GM19468 (cell line): ENCODE measurements around the gene CNTN6.

ENCODE experiments used
- ATAC-seq: cut with Tn5 transposase; IDR thresholded peaks from one replicate; pipeline ENCODE4 v1.9.1; 2021; ENCODE audit warnings: mild to moderate bottlenecking, moderate library complexity, moderate number of reproducible peaks; ENCODE audit not compliant: unreplicated experiment; ENCODE audit errors: extremely low read depth

Gene CNTN6

DNA sequence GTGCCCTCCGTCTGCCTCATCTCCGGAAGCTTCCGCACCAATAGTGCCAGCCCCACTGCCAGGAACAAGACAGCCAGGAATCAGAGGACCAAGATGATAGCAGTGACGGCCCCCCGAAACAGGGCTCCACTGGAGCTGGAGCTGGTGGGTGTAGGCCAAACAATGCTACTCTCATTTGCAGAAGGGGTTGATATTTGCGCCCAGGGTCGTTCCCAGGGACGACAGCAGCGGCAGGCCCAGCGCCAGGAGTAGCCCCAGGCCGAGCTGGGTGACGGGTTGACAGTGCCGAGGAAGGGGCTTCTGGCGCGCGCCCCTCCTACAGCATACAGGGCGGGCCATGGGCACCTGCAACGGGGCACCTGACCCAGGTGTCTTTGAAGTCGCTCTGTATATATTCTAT is 301.4 kb downstream of the CNTN6 start:
- ATAC-seq, result no peak

DNA sequence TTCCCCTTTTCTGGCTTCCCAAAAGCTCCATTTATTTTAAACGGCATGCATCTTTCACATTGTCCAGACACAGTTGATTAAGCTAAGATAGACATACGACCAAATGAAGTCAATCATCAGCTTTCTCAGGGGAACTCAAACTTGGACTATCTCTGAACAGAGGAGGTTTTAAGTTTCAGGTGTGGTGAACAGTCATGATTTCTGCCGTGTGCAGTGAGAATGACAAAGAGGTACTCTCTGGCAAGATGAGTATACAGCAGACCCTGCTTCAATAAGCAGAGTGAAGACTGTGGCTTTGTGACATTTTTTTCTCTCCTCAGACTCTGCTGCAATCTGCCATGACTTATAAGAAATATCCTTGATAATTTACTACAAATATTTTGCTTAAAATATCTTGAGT is 307.7 kb downstream of the CNTN6 start:
- no peak for ATAC-seq

DNA sequence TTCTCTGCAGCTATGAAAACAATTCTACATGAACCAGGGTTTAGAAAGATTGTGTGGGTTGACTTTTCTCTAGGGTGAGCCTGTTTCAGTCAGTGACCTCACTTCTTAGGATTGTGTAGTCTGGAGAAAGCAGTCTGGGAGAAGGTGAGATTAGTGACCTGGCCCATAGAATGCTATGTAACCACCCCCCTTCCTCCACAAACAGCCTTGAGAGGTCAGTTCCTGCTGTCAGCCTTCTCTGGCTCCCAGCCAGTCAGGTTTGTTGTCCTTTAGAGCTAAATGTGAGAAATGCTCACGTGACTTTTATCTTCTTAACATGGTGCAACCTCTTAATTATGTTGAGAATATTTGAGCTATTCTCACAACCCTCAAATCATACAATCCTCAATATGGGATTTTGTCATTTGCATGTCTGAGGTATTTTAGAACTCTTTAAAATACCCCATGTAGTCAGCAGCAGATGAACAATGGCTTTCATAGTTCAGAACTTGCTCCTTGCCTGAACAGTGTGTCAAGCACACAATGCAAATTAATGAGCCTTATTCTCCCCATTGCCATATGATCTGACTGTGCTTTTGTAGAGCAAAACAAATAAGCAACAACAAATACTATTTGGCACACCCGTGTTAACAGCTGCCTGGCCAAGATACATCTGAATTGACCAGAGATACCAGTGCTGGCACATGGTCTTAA is 311.6 kb downstream of the CNTN6 start:
- no peak for ATAC-seq

DNA sequence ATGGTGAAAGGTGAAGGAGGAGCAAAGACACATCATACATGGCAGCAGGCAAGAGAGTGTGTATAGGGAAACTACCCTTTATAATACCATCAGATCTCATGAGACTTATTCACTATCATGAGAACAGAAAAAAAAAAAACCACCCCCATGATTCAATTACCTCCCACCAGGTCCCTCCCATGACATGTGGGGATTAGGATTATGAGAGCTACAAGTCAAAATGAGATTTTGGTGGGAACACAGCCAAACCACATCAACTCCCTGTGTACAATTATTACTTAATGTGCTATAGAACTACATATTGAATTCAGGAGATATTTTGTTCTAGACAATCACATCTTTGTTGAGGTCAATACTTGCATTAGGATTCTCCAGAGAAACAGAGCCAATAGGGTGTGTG is 313.4 kb downstream of the CNTN6 start:
- ATAC-seq, result no peak

DNA sequence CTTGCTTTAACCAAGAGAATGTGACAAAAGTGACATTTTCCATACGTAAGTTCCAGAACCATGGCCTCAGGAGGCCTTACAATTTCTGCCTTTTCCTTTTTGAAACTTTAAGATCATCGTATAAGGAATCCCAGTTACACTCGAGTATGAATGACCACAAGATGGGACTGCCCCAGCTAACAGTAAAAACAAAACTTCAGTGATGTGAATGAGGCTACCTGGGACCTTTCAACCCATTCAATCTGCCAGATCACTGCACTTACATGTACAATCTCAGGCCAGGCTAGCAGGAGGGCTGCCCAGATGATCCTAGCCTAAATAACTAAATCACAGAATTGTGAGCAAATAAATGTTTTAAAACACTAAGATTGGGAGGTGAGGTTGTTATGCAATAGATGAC is 328.8 kb downstream of the CNTN6 start:
- ATAC-seq, result no peak

DNA sequence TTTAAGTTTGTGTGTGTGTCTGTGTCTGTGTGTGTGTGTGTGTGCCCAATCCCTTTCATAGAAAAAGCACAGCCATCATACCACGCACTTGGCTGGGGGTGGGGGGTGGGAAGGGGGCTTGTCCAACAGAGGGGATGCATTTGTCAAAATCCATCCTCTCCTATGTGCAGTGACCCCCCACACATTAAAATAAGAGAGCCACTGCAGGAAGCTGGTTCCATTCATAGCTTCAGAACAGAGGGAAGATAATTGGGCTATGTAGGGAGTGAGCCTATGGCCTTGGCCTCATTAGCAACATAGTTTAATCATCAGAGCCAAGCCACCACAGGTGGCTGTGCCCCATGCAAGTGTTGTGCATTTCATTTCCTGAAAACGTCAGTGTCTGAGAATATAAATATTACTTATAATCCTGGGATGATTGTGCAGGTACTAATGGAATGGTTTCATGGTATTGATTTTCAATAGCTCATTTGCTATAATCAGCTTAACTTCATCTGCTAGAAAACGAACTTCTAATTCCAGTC is 330.8 kb downstream of the CNTN6 start:
- no peak for ATAC-seq

DNA sequence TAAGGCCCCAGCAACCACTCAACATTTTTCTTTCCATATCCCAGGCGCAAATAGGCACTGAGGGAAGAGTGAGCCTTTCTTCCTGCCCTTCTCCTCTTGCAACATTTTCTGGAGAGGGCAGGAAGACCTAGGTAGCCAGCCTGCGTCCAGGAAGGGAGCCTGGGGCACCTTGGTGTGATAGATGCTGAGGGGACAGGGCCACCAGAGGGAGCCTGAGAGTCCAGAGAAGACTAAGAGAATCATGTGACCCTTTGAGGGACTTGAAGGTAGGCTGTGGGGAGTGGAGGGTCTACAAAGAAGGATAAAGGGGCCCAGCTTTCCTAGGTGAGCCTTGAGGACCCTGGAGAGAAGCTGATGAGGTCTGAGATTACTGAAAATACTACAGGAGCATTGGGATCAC is 346.6 kb downstream of the CNTN6 start:
- ATAC-seq, result no peak

DNA sequence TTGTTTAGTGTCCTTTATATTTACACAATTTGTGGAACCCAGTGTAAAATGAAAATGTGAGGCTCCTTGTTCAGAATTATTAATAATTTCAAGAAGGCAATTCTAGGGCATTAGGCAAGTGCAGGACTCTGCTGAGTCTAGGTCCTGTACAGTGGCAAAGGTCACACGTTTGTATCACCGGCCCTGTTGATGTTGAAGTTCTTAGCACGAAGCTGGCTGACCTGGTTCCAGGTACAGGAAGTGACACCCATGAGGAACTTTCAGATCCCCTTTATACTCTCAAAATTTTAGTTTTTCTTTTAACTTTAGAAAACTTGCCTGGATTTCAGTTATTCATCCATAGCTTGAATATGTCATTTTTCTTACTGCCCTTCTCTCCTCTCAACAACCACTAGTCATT is 349.4 kb downstream of the CNTN6 start:
- ATAC-seq, result no peak

DNA sequence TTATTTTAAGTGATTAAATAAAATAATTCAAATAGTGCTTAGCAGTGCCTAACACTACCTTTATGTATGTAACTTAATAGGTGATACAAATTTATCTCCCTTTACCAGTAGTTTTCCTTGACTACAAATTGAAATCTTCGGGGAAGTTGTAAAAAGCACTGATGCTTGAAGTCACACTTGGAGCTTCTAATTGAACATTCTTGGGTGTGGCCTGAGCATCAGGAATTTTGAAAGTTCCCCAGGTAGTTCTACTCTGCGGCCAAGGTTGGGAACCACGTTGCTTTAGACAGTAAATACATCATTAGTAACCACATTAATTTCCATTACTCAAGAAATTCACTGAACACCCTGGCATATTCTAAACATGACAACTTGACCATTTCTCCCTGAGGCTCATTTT is 351.4 kb downstream of the CNTN6 start:
- no peak for ATAC-seq

DNA sequence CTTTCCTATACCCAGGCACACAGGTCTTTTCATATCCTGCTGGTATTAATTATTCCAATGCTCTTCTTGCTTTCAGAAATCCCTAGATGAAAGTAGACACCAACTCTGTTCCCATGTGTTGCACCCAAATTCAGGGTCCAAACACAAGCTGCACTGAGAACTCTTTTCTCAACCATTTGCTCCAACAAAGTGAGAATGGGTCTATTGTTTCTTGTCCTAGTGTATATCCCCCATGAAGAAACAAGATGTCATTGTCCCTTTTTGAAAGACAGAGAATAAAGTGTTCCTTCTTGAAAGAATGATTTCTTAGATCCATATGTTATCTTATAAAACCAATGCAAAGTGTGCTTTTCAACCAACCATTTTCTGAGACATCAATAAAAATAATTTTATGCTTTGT is 353.7 kb downstream of the CNTN6 start:
- no peak for ATAC-seq

DNA sequence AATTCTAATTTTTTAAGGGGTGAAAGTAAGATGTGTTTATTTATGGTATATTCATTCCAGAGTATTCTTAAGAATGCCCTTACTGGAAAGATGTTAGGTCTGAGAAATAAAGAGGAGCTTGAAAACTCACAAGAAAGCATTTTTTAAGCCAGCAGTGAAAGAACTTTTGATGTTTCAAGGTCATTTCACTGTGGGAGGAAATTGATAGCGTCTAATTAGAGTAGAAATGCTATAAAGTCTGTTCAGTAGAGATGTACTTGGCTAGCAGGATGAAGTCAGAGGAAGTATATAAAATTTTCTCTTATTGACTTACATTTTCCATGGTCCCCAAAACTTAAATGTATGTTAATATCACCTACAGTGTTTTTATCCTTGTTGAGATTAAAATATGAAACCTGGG is 354.6 kb downstream of the CNTN6 start:
- ATAC-seq, result no peak

DNA sequence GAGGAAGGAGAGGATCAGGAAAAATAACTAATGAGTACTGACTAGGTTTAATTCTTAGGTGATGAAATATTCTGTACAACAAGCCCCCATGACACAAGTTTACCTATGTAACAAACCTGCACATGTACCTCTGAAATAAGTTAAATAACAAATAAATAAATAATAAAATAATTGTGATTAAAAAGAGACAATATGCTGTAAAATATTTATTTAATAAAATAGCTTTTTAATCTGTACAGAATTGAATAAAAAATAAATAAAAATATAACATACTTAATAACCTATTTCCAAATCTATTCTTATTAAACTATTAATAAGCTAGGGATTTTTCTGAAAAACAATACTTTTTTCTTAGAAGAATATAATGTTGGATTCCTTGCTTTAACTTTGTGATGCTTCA is 355.6 kb downstream of the CNTN6 start:
- no peak for ATAC-seq
